Amniotic epithelial cell (primary cell): ENCODE measurements around the gene FBLN7.
"Not testable (repeated sequence)": the region's sequence is repeated elsewhere in the genome, so short reads cannot be mapped to it uniquely, and the experiment has no call there.

Source experiments
- DNase-seq: peaks from one replicate; pipeline ENCODE4 v3.0.0-alpha.2; 2010; ENCODE audit warnings: low read depth

The FBLN7 gene

DNA sequence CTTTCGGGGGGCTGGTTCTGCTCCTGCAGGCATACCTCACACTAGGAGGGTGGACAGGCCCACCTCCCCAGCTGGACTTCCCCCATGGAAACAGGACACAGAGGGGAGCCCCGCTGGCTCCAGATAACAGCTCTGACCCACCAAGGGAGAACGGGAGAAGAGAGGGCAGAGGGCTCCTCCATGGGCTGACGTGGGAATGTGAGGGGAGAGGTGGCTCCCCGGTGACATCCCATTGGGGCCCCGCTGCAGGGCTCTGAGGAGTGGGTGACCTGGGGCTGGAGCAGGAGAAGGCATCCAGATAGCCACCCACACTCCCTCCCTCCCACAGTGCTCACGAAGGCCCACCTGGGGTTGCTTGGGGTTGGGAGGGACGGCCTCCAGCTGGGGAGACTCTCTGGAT lies 45.9 kb downstream of the FBLN7 start:
- DNase-seq = no peak

DNA sequence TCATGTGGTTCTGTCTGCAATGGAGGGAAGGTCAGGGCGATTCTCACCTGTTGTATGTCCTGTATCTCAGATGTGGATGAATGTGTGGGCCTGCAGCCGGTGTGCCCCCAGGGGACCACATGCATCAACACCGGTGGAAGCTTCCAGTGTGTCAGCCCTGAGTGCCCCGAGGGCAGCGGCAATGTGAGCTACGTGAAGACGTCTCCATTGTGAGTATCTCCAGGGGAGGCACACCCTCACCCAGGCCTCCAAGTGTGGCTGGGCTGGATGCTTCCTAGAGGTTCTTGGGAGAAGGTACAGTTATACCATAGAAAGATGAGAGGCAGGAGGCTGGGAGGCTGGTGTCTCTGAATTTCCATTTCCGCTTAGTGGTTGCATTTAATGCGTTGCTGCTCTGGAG lies 46.9 kb downstream of the FBLN7 start:
- no peak for DNase-seq

DNA sequence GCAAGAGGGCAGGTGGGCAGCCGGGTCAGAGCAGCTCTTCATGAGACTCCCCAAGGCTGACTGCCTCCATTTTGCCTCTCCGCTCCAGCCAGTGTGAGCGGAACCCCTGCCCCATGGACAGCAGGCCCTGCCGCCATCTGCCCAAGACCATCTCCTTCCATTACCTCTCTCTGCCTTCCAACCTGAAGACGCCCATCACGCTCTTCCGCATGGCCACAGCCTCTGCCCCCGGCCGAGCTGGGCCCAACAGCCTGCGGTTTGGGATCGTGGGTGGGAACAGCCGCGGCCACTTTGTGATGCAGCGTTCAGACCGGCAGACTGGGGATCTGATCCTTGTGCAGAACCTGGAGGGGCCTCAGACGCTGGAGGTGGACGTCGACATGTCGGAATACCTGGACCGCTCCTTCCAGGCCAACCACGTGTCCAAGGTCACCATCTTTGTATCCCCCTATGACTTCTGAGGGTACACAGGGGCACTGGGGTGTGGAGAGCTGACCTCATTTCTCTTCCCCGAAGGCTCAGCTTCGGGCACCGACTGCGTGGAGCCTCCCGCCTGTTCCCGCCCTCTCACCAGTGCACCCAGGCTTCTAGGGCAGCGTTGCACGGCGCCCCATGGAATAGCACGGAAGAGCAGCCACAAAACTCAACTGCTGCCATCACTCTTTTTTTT lies 49.0 kb downstream of the FBLN7 start:
- no peak for DNase-seq

DNA sequence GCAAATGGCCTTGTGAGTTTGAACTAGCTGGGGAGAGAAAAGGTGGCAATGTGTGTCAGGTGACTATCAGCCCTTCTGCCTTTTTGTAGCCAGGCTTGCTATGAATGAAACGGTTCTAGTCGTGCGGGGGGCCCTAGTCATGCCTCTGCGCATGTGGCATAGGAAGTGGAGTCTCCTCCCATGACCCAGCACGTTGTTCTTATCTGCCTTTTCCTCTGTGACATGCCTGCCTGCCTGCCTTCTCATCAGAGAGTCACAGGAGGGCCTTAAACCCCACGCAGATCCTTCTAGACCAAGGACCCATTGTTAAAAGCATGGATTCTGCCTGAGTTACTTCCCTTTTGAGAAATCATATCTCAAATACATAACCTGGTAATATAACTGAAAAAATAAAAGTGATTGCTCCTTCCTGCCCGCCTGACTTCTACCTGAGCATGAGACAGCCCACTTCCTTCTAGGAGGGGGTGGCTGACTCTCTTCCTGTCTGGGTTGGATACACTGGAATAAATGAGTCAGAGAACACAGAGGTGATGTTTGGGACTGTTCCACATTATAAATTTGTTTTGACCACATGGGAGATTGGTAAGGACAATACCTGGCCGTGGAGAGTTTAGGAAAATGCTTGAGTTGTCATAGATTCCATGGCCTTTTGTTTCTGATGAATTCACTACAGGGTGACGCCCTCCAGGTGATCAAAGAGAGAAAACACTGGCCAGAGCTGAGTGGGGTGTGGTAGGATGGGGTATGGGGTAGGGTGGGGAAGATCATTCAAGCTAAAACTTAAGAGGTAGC lies 49.8 kb downstream of the FBLN7 start:
- no peak for DNase-seq

DNA sequence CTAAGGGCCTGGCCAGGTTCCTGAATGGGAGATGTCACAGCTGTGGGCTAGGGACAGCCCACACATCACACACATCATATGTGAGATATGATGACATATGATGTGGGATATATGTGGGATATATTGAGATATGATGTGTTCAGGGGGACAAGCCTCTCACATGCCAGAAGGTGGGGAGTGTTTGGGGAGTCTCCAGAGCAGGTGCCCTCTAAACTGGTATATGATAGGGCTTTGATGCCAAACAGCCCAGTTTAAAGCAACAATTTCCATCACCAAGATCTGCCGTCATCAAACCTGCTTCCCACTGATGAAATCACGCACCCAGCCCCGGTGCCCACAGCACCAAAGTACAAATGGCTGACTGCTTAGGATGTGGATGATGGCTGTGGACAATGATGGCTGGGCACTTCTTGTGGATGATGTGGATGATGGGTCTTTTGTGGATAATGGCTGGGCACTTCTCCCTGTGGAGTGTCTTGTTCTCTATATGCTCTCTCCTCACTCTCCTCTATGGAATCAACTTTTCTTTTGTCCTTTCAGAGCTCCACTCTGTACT lies 50.9 kb downstream of the FBLN7 start:
- DNase-seq = no peak

DNA sequence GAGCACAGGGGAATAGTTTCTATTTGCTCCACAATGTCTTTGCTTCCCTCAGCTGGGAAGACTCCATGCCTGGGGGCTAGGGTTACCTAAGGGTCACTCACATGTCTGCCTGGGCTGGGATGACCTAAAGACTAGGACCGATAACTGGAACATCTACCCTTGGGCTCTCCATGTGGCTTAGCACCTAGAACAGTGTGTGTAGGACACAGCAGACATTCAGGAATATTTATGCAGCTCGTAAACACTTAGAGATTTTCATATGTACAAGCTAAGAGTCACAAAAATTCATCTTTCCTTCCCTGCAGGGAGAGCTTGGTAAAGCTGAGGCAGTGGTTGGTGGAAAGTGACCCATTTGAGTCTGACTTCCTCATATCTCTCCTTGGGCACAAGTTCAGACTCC lies 55.8 kb downstream of the FBLN7 start:
- no peak for DNase-seq

DNA sequence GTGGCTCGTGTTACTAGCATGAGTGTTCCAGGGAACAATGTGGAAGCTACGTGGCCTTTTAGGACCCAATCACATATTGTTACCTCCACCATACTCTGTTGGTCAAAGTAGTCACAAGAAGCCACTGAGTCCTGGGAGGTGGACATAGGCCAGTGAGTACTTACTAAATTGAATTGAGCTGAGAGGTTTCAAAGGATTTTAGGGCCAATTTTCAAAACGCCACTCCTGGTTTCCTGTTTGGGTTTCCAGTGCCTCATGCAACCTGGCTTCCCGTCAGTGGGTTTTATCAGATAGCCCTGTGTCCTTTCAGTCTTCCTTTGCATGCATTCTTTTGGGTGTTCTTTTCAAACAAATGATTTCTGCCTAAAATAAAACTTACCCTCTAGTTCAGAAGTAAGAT lies 56.3 kb downstream of the FBLN7 start:
- DNase-seq = no peak

DNA sequence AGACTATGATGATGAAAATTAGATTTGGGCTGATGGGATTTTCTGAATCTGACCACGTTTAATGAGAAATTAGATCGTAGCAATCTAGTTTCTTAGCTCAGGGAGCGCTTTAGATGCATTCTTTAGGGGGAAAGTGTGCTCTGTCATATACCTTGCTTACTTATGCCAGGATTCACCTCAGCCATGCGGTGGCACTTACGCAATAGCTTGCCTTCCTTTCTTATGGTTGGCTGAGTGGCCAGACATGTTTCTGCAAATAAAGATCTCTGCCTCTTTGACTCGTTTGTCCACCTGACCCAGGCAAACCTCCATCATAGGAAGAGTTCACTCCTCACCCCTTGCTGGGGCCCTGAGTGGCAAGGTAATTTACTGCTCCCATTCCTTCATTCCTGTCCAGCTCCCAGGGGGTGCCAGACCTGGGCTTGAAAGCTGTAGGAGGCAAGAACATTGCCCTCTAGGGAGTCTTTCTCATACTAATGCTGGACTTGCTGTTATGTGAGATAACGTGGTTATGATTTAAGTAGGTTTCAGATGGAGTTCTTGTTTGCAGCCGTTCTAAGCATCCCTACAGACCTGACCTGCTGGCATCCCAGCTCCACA lies 57.1 kb downstream of the FBLN7 start:
- DNase-seq = no peak

DNA sequence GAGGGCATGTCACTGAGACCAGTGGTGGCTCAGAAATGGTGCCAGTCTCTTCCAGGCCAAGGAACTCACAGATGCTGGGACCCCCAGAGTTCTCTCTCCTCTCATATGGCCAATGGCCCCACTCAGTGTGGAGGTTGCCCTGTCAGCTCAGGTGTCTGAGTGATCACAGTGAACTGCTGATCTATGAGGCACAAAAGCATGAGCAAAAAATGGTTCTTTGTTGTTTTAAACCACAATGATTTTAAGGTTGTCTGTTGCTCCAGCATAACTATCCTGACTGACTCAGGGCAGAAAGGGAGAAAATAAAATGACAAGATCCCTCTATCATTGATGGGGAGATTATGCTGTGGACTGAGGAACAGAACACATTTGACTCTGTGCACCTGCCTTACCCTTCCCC lies 57.8 kb downstream of the FBLN7 start:
- no peak for DNase-seq

DNA sequence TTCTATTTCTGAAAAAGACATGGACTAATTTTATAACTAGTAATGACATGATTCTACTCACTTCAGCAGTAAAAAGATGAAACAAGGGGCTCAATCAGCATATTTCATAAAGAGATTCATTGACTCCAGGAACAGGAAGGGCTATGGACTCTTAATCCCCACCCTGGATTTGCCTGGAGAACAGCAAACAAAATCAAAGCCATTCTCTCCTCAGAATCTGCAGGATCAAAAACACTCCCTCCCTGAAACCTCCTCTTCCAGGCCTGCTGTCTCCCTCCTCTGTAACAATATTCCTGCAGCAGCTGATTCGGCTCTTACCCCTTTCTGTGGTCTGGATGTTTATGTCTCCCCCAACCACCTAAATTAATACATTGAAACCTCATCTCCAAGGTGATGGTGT lies 59.7 kb downstream of the FBLN7 start:
- DNase-seq = no peak

DNA sequence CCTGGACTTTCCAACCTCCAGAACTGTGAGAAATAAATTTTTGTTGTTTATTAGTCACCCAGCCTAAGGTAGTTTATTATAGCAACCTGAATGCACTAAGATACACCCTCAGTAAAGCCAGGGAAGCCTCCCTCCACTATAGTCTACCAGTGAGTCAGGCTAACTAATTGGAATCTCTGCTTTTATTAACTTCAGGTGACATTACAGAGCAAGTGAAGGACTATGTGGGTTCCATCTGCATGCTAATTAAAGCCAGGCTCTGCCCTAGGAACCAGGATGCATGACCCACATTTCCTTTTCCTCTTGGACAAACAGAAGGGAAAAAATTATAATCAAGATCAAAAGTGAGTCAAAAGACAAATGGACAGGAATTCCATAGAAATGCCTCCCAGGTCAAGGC lies 60.6 kb downstream of the FBLN7 start:
- no peak for DNase-seq

DNA sequence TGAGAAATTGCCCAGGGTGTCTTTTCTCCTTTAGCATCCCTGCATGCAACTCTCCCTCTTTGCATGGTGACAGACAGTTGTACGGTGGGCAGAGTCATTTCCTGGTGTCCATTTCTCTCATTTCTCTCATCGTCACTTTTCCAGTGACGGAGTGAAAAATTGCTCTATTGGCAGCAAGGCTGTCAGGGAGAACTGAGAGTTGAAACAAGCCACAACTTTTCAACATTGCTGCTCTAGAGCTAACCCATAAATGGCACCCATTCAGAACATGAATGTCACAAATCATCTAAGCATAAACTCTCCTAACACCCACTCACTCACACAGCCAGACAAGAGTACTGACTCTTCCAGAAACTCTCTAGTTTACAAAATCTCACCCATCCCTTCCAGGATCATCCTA lies 61.0 kb downstream of the FBLN7 start:
- no peak for DNase-seq

DNA sequence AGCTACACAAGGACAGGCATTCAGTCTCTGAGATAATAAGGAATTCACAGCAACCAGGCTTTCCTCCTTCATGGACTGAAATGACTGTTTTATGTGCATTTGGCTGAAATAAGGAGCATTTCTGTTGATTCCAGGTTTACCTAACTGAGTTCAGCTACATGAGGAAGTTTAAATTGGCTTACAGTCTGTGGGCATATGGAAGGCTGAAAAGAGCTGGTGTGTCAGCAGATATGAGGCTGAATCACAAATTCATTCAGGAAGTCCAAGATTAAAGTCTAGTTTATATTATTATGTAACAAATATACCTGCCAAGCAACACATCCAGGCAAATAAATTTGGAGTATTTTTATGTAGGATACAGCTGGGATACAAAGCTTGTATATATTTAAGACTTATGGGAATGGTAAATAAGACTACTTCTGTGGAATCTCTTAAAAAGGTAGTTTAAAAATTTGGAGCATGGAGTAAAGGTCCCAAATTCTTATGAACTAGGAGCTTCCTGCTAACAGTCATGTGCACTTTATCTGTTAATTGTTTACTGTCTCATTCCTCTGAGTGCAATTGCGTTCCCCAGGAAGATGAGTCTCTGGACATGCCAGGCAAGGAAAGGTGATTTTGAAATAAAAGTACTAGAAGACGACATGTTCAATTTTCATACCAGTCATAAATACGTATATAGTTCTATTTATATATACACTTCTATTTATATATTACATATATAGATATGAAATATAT lies 63.7 kb downstream of the FBLN7 start:
- no peak for DNase-seq

DNA sequence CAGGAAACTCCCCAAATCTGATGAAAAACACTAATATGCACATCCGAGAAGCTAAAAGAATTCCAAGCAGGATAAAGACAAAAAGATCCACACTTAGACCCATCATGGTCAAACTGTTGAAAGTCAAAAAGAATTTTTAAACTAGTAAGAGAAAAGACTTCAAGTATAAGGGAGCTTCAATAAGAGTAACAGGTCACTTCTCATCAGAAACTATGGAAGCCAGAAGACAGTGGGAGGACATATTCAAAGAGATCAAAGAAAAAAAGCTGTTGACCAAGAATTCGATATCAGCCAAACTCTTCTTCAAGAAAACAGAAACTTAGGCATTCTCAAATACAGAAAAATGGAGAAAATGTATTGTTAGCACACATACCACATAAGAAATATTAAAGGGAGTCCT lies 66.2 kb downstream of the FBLN7 start:
- DNase-seq = peak; percentile 41

DNA sequence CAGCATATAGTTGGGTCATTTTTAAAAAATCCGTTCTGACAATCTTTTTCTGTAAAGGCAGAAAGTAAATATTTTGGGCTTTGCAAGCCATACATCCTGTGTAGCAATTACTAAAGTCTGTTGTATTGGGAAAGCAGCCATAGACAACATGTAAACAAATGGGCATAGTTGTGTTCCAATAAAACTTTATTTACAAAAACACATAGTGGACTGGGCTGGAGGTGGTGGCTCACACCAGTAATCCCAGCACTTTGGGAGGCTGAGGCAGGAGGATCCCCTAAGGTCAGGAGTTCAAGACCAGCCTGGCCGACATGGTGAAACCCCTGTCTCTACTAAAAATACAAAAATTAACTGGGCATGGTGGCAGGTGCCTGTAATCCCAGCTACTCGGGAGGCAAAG lies 69.7 kb downstream of the FBLN7 start:
- DNase-seq = not testable (repeated sequence)

DNA sequence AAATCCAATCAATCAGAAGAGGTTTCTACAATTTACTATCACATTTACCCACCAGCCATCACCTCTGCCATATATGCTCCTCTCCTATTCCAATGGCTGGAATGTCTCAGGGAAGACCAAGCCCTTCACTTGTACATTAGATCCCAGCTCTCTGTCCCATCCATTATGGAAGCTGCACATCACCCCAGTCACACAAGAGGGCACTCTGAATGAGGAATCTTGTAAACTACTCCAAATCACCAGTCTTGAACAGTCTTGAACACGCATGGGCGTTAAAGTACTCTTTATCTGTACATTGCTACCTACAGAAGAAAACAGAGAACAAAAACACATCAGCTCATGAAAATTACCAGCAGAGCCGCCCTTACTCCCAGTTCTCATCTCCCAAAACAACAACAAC lies 78.0 kb downstream of the FBLN7 start:
- DNase-seq = peak; percentile 42

DNA sequence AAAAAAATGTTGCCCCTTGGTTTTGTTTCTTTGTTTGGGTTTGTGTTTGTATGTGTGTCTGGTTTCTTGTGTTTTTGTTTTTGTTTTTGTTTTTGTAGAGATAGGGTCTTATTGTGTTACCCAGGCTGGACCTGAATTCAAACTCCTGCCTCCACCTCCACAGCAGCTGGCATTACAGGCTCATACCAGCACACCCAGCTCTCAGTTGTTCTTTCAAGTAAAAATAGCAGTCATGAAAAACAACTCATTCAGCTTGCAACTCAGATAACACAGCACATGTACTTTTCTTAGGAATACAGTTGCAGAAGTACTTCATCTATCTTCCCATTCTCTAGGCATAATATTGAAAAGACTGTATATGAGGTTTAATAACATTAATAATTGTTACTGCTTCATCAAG lies 79.7 kb downstream of the FBLN7 start:
- no peak for DNase-seq

DNA sequence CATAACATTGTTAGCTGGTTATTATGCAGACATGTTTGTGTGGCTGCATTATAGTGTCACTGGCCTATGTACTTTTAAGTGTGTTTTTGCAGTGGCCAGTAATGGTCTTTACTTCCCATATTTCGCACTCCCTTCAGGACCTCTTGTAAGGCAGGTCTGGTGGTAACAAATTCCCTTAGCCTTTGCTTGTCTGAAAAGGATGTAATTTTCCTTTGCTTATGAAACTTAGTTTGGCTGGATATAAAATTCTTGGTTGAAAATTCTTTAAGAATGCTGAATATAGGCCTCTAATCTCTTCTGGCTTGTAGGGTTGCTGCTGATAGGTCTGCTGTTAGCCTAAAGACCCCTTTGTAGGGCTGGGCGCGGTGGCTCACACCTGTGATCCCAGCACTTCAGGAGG lies 82.0 kb downstream of the FBLN7 start:
- no peak for DNase-seq

DNA sequence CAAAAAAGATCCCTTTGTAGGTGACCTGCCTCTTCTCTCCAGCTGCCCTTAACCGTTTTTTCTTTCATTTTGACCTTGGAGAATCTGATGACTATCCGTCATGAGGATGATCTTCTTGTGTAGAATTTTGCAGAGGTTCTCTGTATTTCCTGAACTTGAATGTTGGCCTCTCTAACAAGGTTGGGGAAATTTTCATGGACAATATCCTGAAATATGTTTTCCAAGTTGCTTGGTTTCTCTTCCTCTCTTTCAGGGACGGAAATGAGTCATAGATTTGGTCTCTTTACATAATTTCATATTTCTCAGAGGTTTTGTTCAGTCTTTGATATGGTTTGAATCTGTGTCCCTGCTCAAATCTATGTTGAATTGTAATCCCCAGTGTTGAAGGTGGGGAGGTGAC lies 82.6 kb downstream of the FBLN7 start:
- DNase-seq = no peak

DNA sequence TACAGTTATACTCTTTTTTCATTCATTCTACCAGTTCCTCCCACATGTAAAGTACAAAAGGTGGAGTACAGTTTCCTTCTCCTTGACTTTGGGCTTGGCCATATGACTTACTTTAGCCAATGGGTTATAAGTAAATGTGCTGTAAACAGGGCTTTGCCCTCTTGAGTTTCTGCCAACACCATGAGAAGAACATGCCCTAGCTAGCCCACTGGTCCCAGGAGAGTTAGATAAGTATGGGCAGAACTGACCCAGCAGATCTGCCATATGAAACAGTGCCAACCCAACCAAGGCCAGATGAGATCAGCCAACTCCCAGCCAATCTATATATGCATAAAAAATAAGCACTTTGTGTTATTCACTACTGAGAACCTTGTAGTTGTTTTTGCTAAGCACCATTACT lies 91.2 kb downstream of the FBLN7 start:
- peak; percentile 1 for DNase-seq

DNA sequence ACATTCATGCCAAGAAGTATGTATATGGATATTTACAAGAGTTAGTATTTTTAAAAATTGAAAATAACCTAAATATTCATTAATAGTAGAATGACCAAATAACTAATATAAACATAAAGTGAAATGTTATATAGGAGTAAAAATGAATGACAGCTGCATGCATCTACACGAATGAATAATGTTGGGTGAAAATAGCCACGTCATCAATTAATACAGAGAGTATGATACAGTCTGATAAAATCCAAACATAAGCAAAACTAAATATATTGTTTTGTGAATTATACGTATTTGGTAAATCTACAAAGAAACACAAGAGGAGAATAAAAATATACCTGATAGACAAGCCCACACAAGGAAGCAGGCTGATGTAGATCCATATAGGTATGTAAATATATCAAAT lies 92.2 kb downstream of the FBLN7 start:
- no peak for DNase-seq
